Measurements from ENCODE around the gene KIAA1755.

Gene KIAA1755

DNA sequence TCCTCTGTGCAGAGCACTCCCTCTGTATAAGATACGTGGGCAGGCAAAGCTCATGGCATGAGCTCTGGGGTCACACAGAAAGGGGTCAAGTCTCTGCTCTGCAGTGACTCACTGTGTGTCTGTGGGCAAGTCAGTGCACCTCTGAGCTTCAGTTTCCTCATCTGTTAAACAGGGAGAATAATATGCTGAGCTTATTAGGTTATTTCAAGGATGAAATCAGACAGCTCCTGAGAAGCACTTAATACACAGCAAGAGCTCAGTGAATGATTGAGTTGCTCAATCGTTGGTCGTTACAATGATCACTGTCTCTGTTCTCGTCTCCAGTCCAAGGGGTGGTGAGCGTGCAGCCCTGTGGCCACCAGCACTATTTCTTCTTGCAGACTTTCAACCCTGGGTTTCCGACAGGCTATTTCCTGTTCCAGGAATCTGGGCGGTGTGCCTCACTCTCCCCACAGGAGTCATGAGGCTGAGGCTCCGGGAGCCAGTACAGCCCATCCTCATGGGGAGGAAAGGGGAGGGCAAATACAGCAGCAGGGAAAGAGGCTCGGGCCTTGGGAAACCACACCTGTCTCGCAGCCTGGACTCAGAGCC lies 28.9 kb downstream of the KIAA1755 start:
- DNase-seq = no peak

DNA sequence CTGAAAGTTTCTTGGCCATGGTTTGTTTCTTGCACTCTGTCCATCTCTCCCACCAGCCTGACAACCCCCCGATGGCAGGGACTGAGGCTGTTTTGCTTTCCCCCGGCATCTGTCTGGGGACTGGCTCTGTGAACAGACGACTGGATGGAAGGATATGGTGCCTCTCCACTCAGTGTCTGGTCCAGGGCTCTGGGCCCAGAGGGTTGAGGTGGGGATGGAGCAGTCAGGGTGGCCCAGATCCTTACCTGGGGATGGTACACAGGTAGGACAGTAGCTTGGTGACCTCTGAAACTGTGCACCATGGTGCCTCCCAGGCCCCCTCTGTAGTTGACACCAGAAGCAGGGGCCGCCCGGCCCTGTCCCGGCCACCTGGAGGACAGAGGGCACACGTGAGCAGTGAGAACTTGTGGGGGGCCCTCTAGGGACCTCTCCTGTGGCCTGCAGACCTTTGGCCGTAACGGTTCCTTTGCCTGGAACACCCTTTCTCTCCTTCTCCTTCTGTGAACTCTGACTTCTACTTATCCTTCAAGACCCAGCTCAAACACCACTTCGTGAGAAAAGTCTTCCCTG lies 29.5 kb downstream of the KIAA1755 start:
- DNase-seq = no peak

DNA sequence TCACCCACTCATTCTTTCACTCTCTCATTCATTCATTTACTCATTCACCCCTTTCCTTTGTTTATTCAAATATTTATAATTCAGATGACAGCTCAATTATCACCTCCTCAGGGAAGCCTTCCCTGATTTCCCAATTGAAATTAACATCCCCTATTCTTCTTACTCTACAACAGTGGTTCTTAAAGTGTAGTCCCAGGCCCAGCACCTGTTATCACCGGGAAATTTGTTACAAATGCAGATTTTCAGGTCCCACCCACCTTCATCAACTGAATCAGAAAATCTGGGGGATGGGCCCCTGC lies 30.3 kb downstream of the KIAA1755 start:
- DNase-seq = no peak

DNA sequence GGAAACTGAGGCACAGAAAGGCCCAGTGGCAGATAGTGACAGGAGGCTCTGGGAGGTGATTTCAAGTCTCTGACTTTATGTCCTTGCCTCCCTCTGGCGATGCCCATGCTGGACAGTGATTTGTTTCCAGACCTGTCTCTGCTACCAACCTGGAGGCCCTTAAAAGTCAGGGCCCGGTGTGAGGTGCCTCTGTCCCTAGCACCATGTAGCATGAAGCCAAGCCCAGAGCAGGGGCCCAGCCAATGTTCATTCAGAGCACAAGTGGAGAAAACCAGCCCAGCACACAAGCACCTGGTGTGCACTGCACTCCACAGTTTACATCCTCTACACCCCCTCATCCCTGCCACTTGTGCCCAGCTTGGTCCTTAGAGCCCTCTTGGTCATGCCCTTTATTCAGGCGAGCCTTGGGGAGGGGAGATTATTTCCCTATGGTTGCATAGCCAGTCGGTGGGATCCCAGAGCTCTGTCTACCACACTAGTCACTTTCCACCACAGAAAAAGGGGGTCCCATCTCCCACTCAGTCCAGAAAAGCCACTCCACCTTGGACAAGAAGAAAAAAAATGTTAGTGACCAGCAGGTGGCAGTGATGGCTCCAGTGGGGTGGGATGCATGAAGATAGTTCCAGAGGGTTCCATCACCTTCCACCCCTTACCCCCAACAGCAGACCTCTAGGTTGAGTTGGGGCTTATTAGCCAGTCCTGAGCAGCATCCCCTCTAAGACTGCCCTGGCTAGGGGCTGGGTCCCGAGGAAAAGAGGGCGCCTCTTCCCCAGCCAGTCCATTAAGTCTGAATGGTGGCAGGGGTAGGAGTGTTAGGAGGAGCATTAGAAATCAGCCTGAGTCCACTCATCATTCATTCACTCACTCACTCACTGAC lies 30.9 kb downstream of the KIAA1755 start:
- DNase-seq = no peak

DNA sequence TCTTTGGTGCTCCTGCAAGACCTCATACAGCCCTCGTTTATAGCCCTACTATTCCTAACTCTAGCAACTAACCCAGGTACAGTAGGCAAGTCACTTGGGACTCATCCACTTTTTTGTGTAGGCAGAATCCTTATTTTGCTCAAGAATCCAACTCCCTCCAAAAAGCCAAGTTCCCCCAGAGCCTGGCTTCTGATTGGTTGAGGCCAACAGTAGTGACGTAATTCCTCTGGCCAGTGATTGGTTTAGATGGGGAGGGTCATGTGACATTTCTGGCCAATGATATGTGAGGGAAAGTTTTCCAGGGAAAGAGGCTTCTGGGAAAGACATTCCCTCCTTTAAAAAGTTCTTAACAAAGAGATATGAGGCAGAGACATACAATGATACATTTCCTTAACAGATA lies 32.1 kb downstream of the KIAA1755 start:
- DNase-seq = no peak

DNA sequence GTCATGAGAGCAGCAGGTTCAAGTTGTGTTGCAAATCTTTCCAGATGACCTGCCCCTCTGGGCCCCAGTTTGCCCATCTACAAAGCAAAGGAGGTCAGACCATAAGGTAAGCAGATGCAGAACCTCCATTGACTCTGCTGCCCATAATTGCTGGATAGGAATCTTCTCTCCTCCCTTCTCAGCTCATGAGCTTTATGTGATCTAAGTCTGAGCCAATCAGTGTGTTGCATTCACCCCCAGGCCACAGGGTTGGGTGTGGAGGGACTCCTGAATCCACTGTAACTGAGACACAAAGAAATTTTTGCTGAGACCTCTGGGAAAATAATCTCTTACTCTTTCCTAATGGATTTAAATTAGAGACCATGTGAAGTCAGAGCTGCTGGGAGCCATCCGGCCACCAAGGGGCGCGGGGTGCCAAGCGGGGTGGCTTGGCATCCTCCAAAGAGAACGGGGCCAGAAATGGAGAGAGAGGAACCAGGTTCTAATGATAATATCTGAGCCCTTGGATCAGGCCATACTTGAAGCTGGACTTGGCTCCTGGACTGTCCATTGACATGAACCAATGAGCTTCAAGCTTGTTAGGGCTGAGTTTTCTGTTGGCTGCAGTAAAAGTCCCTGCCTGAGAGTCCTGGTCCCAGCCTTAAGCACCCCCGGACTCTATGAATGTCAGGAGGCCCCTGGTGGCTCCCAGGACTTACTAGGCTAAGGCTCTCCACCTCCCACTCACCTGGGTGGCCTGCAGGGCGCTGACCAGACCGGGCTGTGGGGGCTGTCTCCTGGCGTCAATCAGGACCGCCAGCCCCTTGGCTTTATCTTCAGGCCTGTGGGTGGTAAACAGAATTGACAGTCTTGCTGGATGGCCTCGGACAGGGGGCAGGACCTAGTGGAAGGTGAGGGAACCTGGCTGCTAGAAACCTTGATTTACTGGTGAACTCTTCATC lies 32.8 kb downstream of the KIAA1755 start:
- DNase-seq = no peak

DNA sequence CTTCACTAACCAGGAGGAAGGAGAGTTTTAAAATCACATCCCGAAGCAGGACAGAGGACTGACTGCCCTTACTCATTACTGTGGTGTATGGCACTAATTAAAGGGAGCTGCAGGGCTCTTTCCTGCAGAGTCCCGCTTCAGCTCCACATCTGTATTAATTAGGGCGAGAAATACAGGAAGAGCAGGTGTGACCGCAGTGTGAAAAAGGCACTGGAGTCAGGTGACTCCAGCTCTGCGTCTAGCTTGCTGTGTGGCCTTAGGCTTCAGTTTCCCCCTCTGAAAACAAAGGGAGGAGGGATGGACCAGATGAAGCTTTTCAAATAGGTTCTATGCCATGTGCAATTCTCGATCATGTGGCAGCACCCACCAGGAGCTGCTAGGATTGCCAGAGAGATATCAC lies 34.0 kb downstream of the KIAA1755 start:
- no peak for DNase-seq

DNA sequence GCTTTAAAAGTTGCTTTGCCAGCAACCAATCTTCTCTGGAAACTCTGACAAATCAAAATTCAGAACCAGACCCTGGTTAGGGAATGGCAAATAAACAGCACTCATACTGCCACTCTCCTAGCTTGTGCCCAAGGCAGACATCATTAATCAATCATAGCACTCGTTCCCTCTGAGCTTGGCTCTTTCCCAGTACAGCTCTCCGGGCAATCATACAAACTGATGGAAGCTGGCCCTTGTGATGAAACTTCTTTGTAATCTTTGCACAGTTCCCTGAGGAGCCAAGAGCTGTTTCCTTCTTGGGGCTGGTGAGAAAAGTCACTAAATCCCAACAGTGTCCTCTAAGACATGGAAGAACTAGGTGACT lies 34.7 kb downstream of the KIAA1755 start:
- no peak for DNase-seq

DNA sequence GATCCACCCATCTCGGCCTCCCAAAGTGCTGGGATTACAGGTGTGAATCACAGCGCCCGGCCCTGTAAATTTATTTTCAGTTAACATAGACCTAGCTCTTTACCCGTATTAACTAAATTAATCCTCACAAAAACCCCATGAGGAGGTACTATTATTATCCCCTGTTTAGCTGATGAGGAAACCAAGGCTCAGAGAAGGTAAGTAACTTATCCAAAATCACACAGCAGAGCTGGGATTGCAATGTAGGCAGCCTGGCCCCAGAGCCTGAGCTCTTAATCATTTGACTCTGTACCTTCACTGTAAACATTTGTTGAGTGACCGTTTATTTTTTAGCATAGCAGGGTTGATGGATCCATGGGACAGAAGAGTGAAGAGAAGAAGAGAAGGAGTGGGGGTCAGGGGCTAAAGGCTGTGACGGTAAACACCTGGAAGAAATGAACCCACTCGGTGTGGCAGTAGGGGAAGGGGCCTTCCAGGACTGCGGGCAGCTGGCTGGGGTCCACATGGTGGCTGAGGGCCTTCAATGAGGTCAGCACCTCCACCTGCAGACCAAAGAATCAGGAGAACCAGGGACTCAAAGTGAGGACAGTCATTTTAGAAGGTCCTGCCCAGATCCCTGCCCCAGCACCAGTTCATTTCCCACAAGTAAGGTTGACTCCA lies 35.2 kb downstream of the KIAA1755 start:
- no peak for DNase-seq

DNA sequence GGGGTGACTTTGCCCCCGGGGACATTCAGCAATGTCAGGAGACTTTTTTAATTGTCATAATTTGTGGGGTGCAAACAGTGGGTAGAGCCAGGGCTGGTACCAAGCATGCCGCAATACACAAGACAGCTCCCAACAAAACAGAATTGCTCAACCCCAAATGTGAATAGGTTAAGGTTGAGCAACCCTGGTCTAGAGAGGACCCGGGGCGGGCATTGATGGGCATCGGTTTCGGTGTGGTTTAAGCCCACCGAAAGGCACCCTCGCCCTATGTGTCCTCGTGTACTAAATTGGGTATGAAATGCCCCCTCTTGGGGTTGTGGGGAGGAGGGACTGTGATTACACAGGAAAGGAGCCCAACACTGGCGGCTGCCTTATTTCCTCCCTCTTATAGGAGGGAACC lies 36.0 kb downstream of the KIAA1755 start:
- DNase-seq = no peak

DNA sequence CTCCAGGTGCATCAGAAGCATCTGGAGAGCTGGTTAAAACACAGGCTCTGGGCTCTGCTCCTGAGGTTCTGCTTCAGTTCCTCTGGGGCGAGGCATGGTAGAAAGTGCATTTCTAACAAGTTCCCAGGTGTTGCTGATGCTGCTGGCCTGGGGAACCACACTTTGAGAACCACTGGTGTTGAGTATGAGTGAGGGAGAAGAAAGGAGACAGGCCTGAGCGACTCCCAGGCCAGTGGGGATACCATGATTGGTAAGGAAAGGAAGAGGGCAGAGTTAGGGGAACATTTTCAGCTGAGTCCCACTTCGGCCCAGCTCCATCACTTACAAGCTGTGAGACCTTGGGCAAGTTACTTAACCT lies 36.8 kb downstream of the KIAA1755 start:
- no peak for DNase-seq

DNA sequence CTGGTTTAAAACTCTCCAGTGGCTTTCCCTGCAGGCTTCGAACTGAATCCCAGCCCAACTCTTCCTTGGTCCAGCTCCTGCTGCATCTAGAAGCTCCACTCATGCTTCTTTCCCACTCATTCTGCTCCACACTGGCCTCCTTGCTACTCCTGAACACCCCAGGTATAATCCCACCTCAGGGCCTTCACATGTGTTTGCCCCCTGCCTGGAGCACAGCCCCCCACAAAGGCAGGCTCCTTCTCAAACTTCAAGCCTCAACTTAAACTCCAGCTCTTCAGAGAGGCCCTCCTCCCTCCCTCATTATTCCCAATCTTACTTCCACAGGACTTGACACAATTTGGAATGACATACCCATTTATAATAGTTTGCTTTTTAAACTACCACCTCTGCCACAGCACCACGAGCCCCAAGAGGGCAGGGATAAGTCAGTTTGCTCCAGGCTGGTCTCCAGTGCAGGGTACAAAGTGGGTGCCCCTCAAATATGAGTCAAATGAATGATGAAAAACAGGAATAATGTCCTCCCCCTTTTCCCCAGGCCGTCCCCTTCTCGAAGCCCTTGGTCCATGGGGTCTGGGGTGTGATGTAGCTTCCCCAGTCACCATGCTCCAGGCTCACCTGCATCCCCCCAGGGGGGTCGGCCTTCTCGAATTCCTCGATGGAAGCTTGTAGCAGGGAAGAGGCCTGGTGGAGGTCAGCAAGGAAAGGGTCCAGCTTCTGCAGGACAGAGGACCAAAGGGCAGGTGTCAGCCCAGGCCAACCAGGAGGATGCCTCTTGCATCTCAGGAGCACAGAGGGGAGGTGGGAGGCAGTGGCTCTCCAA lies 37.4 kb downstream of the KIAA1755 start:
- no peak for DNase-seq

DNA sequence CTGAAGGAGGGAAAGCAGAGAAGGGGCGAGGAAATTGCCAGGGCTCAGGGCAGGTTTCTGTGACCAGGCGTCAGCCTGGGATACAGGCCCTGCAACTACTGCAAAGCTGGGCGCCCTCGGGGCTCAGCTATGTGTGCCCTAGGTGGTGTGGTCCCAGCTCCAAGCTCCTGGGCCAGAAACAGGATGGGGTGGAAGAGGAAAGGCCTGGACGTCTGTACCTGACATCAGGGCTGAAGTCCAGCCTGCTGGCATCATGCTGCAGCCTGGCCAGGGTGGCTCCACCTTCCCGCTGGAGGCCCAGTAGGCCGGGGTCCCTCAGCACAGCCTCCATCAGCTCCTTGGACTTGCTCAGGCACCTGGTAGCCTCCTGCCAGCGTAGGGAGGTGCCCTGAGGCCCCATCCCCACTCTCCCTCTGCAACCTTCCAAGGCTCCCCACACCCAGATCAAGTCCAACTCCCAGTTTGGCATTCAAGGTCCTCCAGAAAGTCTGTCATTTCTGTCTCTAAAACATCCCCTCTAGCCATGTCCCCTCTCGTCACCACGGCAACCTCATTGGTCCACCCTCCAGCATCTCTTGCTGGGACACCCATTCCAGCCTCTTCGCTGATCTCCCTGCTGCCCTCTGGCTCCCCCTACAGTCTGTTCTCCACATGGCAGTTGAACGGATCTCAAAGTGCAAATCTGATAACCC lies 38.2 kb downstream of the KIAA1755 start:
- DNase-seq = peak; percentile 42

DNA sequence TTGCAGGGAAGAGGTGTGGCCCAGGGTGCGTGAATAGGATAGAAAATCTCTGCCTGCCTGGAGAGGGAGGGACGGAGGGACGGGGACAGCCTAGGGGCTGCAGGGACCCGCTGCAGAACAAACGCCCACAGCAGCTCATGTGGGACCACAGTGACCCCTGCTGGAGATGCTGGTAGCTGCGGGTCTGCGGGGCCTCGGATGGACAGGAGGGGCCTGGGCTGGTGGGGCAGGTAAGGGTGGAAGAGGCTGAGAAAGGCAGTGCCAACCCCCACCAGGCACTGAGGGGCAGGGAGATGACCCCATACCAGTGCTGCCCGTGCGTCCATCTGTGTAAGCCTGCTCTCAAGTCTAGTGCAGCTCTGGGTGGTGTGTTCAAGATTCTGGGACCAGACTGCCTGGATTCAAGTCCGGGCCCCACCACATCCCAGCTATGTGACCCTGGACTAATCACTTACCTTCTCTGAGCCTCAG lies 39.4 kb downstream of the KIAA1755 start:
- peak; percentile 54 for DNase-seq

DNA sequence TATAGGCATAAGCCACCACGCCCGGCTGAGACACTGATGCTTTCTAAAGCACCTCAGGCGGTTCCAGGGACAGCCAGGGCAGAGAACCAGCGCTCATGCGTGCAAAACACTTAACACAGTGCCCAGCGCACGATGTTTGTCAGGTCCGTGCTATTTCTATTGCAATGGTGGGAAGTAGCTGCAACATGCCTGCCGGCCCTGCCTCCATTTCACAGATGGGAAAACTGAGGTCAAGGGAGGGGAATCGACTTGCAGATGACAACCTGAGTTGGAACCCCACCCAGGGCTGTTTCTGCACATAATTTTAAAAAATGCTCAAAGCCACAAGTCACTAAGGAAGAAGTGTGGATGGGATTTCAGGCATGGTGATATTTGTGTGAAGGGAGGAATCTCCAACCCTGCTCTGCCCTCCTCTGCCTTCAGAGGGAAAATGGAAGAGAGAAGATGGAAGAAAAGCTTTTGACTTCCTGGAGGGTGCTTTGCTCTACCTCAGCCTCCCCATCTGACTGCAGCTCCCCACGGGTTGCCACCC lies 39.9 kb downstream of the KIAA1755 start:
- no peak for DNase-seq

DNA sequence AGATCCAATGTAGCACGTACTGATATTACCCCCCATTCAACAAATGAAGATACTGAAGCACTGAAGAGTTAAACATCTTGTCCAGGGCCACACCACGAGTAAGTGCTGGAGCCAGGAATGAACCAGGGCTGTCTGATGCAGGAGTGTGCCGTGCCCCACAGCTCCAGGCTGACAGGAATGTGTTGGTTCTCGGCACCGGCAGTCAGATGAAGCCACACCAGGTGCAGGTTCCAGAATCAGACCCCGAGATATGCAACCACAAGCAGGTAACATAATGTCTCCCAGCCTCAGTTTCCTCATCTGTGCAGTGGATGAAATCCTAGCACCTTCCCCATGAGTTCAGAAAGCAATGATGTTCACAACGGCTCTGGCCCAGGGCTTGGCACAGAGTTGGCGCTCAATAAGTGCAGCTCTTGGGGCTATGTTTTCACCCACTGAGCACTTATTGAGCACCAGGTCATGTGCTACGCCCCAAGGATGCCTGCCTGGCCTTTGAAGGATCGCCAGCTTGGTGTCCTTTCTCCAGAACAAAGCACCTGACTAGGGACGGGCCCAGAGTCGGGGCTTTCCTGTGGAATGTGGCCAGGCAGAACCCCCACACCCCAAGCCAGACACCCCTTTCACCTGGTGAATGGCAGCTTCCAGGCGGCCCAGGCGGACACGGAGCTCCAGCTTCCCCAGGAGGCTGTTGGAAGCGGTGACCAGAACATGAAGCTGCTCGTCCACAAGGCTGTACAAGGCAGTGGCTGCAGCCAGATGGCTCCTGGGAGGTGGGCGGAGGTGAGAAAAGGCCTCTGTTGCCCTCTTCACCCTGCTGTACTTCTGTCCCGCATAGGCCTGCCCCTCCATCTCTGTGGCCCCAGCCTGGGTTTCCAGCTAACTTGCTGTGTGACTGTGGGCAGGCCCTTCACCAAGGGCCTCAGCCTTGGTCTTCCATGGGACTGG lies 41.3 kb downstream of the KIAA1755 start:
- no peak for DNase-seq

DNA sequence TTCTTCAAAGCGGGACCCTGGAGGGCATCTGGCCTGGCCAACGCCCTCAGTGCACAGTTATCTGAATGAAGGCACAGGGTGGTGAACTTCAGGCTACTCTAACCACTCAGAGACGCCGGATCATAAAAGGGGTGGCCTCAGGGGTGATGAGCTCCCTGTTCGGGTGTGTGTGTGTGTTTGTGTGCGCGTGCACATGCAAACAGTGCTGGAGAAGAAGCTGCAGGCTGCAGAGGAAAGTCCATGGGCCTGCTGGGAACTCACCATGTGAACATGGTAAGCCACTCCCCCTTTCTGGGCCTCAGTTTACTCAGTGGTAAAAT lies 42.0 kb downstream of the KIAA1755 start:
- DNase-seq = no peak

DNA sequence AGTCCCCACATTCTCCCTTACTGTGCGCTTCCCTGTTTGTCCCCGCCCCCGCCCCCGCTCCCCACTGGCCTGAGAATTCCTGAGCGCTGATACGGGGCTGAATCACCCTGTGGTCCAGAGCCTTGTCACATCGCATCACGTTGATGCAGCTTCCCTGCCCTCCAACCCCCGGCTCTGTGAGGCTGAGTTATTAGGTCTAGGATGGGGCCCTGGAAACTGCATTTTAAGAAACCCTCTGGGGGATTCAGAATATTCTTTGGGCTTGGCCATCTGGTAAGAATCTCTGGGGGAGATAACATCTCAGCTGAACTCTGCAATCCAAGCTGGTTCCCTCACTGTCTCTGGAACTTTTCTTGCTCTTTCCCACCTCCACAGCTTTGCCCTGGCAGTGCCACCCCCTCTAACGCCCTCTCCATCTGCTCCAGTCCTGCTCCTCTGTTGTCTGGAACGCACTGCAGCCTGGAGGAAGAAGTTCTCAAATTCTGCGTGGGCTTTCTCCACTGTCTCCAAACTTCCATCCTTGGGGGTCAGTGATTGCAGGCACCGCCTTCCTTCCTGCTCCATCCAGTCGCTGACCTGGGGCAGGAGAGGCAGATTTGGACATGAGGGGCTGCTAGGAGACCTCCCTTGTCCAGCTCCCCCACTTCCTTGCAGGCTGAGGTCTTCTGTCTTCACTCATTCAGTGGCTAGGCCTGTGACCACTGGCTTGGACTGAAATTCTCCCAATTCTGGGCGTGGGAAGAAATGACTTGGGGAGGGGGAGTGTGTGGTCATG lies 42.6 kb downstream of the KIAA1755 start:
- no peak for DNase-seq
